SK-N-SH treated with all-trans-retinoic acid at 6 μM for 48 hours (cell line): Measurements from ENCODE around the gene C19orf53.

Experiments used
- ATAC-seq: fragments of 200-7000 bp; cut with Tn5 transposase; 3 replicates; pipeline ENCODE4 v1.9.1; 2020; ENCODE audit warnings: mild to moderate bottlenecking, moderate library complexity
- ARNTL ChIP-seq: fragments of 450-650 bp; formaldehyde crosslinking; IDR thresholded peaks from 2 replicates; pipeline ENCODE4 v1.5.0; 2020; ENCODE audit warnings: low read depth, mild to moderate bottlenecking, moderate library complexity, borderline replicate concordance
- CSDC2 ChIP-seq: fragments of 250-450 bp; sonication (Bioruptor Pico); IDR thresholded peaks from 2 replicates; pipeline ENCODE4 v1.5.0; 2020; ENCODE audit warnings: mild to moderate bottlenecking, moderate library complexity
- ESRRG ChIP-seq: fragments of 250-450 bp; sonication (Bioruptor Pico); IDR thresholded peaks from 2 replicates; pipeline ENCODE4 v1.6.1; 2021; ENCODE audit warnings: mild to moderate bottlenecking
- GLIS3 ChIP-seq: fragments of 250-450 bp; sonication (Bioruptor Pico); IDR thresholded peaks from 2 replicates; pipeline ENCODE4 v1.5.0; 2020; ENCODE audit warnings: mild to moderate bottlenecking, moderate library complexity
- ISL1 ChIP-seq: fragments of 250-450 bp; sonication (Bioruptor Pico); IDR thresholded peaks from 2 replicates; pipeline ENCODE4 v2.1.2; 2022; ENCODE audit warnings: mild to moderate bottlenecking, moderate library complexity
- OSR1 ChIP-seq: fragments of 250-450 bp; sonication (Bioruptor Pico); IDR thresholded peaks from 2 replicates; pipeline ENCODE4 v1.8.0; 2022; ENCODE audit warnings: moderate library complexity, mild to moderate bottlenecking, inconsistent platforms
- PPARA ChIP-seq: fragments of 250-450 bp; sonication (Bioruptor Pico); IDR thresholded peaks from 2 replicates; pipeline ENCODE4 v1.5.0; 2020; ENCODE audit warnings: mild to moderate bottlenecking, borderline replicate concordance
- RARB ChIP-seq: fragments of 250-450 bp; sonication (Bioruptor Pico); IDR thresholded peaks from 2 replicates; pipeline ENCODE4 v1.8.0; 2021; ENCODE audit warnings: mild to moderate bottlenecking, moderate library complexity
- TOX ChIP-seq: fragments of 250-450 bp; sonication (Bioruptor Pico); IDR thresholded peaks from 2 replicates; pipeline ENCODE4 v1.8.0; 2021; ENCODE audit warnings: mild to moderate bottlenecking, moderate library complexity, borderline replicate concordance
- ZC3H10 ChIP-seq: fragments of 250-450 bp; sonication (Bioruptor Pico); IDR thresholded peaks from 2 replicates; pipeline ENCODE4 v1.5.1; 2021; ENCODE audit warnings: mild to moderate bottlenecking, moderate library complexity
- ZFP3 ChIP-seq: fragments of 250-450 bp; sonication (Bioruptor Pico); IDR thresholded peaks from 2 replicates; pipeline ENCODE4 v1.5.0; 2020; ENCODE audit warnings: mild to moderate bottlenecking, moderate library complexity
- ZFP30 ChIP-seq: fragments of 450-650 bp; formaldehyde crosslinking; IDR thresholded peaks from 2 replicates; pipeline ENCODE4 v1.5.0; 2022; ENCODE audit warnings: mild to moderate bottlenecking, moderate library complexity
- ZNF70 ChIP-seq: fragments of 450-650 bp; formaldehyde crosslinking; IDR thresholded peaks from 2 replicates; pipeline ENCODE4 v1.5.0; 2020; ENCODE audit warnings: mild to moderate bottlenecking, moderate library complexity
- ZNF8 ChIP-seq: fragments of 450-650 bp; formaldehyde crosslinking; IDR thresholded peaks from 2 replicates; pipeline ENCODE4 v1.5.0; 2020; ENCODE audit warnings: mild to moderate bottlenecking, moderate library complexity
- TF ChIP-seq, protein P1 (sequence below): fragments of 250-450 bp; sonication (Bioruptor Pico); IDR thresholded peaks from 2 replicates; pipeline ENCODE4 v1.5.0; 2020; ENCODE audit warnings: mild to moderate bottlenecking, moderate library complexity
- TF ChIP-seq, protein P2 (sequence below): fragments of 250-450 bp; sonication (Bioruptor Pico); IDR thresholded peaks from 2 replicates; pipeline ENCODE4 v1.5.1; 2021; ENCODE audit warnings: mild to moderate bottlenecking, moderate library complexity
- TF ChIP-seq, protein P3 (sequence below): fragments of 250-450 bp; sonication (Bioruptor Pico); IDR thresholded peaks from 2 replicates; pipeline ENCODE4 v1.5.1; 2020; ENCODE audit warnings: low read depth, mild to moderate bottlenecking, moderate library complexity
- TF ChIP-seq, protein P4 (sequence below): fragments of 250-450 bp; sonication (Bioruptor Pico); IDR thresholded peaks from 2 replicates; pipeline ENCODE4 v1.8.0; 2021; ENCODE audit warnings: low read depth, mild to moderate bottlenecking, moderate library complexity, borderline replicate concordance
- TF ChIP-seq, protein P5 (sequence below): fragments of 250-450 bp; sonication (Bioruptor Pico); IDR thresholded peaks from 2 replicates; pipeline ENCODE4 v1.8.0; 2020; ENCODE audit warnings: mild to moderate bottlenecking, moderate library complexity, borderline replicate concordance

The C19orf53 gene

DNA sequence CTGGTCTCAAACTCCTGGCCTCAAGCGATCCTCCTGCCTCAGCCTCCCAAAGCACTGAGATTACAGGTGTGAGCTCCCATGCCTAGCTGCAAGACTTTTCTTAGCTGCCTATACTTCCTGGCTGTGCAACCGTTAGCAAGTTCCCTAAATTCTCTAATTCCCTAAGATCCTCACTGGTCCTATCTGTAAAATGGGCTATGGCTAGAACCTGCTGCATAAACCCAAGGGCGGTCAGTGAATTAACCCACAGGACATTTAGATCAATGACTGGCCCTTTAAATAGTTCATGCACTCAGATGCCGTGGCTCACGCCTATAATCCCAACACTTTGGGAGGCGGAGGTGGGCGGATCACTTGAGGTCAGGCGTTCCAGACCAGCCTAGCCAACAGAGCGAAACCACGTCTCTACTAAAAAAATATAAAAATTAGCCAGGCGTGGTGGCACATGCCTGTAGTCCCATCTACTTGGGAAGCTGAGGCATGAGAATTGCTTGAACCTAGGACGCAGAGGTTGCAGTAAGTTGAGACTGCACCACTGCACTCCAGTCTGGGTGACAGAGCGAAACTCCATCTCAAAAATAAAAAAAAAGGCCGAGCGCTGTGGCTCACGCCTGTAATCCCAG, 4.1 kb upstream of the C19orf53 start (continued):
- TF ChIP-seq, protein P1, sequence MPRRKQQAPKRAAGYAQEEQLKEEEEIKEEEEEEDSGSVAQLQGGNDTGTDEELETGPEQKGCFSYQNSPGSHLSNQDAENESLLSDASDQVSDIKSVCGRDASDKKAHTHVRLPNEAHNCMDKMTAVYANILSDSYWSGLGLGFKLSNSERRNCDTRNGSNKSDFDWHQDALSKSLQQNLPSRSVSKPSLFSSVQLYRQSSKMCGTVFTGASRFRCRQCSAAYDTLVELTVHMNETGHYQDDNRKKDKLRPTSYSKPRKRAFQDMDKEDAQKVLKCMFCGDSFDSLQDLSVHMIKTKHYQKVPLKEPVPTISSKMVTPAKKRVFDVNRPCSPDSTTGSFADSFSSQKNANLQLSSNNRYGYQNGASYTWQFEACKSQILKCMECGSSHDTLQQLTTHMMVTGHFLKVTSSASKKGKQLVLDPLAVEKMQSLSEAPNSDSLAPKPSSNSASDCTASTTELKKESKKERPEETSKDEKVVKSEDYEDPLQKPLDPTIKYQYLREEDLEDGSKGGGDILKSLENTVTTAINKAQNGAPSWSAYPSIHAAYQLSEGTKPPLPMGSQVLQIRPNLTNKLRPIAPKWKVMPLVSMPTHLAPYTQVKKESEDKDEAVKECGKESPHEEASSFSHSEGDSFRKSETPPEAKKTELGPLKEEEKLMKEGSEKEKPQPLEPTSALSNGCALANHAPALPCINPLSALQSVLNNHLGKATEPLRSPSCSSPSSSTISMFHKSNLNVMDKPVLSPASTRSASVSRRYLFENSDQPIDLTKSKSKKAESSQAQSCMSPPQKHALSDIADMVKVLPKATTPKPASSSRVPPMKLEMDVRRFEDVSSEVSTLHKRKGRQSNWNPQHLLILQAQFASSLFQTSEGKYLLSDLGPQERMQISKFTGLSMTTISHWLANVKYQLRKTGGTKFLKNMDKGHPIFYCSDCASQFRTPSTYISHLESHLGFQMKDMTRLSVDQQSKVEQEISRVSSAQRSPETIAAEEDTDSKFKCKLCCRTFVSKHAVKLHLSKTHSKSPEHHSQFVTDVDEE = no peak
- TF ChIP-seq ISL1 (CRISPR knock-in tag) (no peak), ZFP3 (CRISPR knock-in tag) (no peak), ESRRG (no peak)
- TF ChIP-seq, protein P2, sequence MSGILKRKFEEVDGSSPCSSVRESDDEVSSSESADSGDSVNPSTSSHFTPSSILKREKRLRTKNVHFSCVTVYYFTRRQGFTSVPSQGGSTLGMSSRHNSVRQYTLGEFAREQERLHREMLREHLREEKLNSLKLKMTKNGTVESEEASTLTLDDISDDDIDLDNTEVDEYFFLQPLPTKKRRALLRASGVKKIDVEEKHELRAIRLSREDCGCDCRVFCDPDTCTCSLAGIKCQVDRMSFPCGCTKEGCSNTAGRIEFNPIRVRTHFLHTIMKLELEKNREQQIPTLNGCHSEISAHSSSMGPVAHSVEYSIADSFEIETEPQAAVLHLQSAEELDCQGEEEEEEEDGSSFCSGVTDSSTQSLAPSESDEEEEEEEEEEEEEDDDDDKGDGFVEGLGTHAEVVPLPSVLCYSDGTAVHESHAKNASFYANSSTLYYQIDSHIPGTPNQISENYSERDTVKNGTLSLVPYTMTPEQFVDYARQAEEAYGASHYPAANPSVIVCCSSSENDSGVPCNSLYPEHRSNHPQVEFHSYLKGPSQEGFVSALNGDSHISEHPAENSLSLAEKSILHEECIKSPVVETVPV (CRISPR knock-in tag) = no peak

DNA sequence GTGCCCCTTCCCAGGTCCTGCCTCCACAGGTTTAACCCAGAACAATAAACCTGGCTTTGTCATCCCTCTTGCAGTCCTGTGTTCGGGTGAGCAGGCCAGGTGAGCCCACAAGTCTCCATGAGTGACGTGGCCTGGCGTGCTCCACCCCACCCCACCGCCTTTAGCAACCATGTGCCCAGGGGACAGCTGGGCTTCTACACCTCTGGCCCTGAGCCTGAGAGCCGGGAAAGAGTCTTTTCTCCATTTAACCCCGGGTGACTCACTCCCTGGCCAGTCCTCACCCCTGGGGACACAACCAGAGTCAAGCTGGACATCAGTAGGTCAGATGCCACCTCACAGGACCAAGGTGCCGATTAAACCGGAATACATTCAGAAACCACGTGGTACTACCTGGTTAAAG, 4.1 kb downstream of the C19orf53 start:
- TF ChIP-seq RARB = no peak
- TF ChIP-seq ESRRG = no peak
- TF ChIP-seq ZFP3 (CRISPR knock-in tag) = no peak
- no peak for TF ChIP-seq ZC3H10 (CRISPR knock-in tag)
- TF ChIP-seq, protein P1 = no peak
- TF ChIP-seq, protein P3, sequence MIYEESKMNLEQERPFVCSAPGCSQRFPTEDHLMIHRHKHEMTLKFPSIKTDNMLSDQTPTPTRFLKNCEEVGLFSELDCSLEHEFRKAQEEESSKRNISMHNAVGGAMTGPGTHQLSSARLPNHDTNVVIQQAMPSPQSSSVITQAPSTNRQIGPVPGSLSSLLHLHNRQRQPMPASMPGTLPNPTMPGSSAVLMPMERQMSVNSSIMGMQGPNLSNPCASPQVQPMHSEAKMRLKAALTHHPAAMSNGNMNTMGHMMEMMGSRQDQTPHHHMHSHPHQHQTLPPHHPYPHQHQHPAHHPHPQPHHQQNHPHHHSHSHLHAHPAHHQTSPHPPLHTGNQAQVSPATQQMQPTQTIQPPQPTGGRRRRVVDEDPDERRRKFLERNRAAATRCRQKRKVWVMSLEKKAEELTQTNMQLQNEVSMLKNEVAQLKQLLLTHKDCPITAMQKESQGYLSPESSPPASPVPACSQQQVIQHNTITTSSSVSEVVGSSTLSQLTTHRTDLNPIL = no peak
- TF ChIP-seq, protein P4, sequence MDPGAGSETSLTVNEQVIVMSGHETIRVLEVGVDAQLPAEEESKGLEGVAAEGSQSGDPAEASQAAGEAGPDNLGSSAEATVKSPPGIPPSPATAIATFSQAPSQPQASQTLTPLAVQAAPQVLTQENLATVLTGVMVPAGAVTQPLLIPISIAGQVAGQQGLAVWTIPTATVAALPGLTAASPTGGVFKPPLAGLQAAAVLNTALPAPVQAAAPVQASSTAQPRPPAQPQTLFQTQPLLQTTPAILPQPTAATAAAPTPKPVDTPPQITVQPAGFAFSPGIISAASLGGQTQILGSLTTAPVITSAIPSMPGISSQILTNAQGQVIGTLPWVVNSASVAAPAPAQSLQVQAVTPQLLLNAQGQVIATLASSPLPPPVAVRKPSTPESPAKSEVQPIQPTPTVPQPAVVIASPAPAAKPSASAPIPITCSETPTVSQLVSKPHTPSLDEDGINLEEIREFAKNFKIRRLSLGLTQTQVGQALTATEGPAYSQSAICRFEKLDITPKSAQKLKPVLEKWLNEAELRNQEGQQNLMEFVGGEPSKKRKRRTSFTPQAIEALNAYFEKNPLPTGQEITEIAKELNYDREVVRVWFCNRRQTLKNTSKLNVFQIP (CRISPR knock-in tag) = no peak
- no peak for TF ChIP-seq OSR1 (CRISPR knock-in tag)
- no peak for TF ChIP-seq ZFP30 (CRISPR knock-in tag)
- TF ChIP-seq ZNF70 = no peak
- no peak for TF ChIP-seq ARNTL (CRISPR knock-in tag)
- no peak for TF ChIP-seq CSDC2 (CRISPR knock-in tag)
- TF ChIP-seq GLIS3 (CRISPR knock-in tag) = no peak
- no peak for TF ChIP-seq PPARA
- TF ChIP-seq, protein P5, sequence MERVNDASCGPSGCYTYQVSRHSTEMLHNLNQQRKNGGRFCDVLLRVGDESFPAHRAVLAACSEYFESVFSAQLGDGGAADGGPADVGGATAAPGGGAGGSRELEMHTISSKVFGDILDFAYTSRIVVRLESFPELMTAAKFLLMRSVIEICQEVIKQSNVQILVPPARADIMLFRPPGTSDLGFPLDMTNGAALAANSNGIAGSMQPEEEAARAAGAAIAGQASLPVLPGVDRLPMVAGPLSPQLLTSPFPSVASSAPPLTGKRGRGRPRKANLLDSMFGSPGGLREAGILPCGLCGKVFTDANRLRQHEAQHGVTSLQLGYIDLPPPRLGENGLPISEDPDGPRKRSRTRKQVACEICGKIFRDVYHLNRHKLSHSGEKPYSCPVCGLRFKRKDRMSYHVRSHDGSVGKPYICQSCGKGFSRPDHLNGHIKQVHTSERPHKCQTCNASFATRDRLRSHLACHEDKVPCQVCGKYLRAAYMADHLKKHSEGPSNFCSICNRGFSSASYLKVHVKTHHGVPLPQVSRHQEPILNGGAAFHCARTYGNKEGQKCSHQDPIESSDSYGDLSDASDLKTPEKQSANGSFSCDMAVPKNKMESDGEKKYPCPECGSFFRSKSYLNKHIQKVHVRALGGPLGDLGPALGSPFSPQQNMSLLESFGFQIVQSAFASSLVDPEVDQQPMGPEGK (CRISPR knock-in tag) = no peak
- no peak for TF ChIP-seq TOX (CRISPR knock-in tag)
- no peak for TF ChIP-seq ISL1 (CRISPR knock-in tag)
- no peak for TF ChIP-seq ZNF8
- ATAC-seq = no peak
